Endothelial cell of umbilical vein (primary cell): ENCODE measurements around the gene NWD2. TPM values are rescaled to one million over a fixed set of nuclear protein-coding genes. Genes with fewer than 3 reads are reported as not detected.

Experiments used
- BruUV-seq: library from RNA; stranded (reverse); fragments of 400-500 nt; replicated peaks from 2 replicates; lab custom pipeline; 2021; lab: Mats Ljungman, UMichigan
- CTCF ChIA-PET: fragments of 300-600, 350-600 bp; sonication (Branson Sonifier 250); formaldehyde crosslinking; loops from one replicate; lab custom pipeline; 2021; ENCODE audit warnings: antibody characterized with exemption, inconsistent platforms; lab: Charles Lee
- POLR2A ChIA-PET: fragments of 300-600, 350-600 bp; sonication (Branson Sonifier 250); formaldehyde crosslinking; loops from one replicate; lab custom pipeline; 2021; ENCODE audit warnings: antibody characterized with exemption, inconsistent platforms; lab: Charles Lee
- DNase-seq: peaks from one replicate; pipeline ENCODE4 v3.0.0-alpha.2; 2011; ENCODE audit warnings: low read depth, low spot score
- FAIRE-seq: peaks from 2 replicates; lab custom pipeline; 2011; peaks lifted over from hg19 to GRCh38; lab: Jason Lieb, UNC
- H2AFZ ChIP-seq: 2 replicates; pipeline ENCODE4 v1.6.0; 2012; ENCODE audit warnings: low read depth, low read length, control low read depth, inconsistent platforms
- H3K27ac ChIP-seq: 2 replicates; pipeline ENCODE4 v1.5.1; 2011; ENCODE audit warnings: low read depth, mild to moderate bottlenecking, control low read depth, low read length, moderate library complexity; ENCODE audit not compliant: insufficient read depth
- H3K27me3 ChIP-seq, 2 experiments: 2 replicates each; pipeline versions ENCODE4 v1.6.0 to v1.6.1; 2011; ENCODE audit warnings: low read length in 2 of 2, mixed read lengths in 1 of 2; ENCODE audit not compliant: control insufficient read depth in 2 of 2, insufficient read depth in 2 of 2
- H3K36me3 ChIP-seq, 2 experiments: 2 replicates in 1 of 2; 3 replicates in 1 of 2; pipeline ENCODE4 v1.5.1; 2011; ENCODE audit warnings: low read length in 2 of 2, mild to moderate bottlenecking in 1 of 2, moderate library complexity in 1 of 2; ENCODE audit not compliant: control insufficient read depth in 2 of 2, insufficient read depth in 2 of 2; ENCODE audit errors: extremely low read depth in 1 of 2
- H3K4me1 ChIP-seq: 3 replicates; pipeline ENCODE4 v1.5.1; 2011; ENCODE audit warnings: mild to moderate bottlenecking, low read length; ENCODE audit not compliant: control insufficient read depth, insufficient read depth; ENCODE audit errors: extremely low read depth
- H3K4me2 ChIP-seq: 2 replicates; pipeline ENCODE4 v1.6.1; 2011; ENCODE audit warnings: low read length, control low read depth, mixed read lengths; ENCODE audit not compliant: insufficient read depth
- H3K4me3 ChIP-seq, 3 experiments: fragments of 200-600 bp in 1 of 3; sonication (generic), shearing (Covaris generic) in 1 of 3; replicated peaks in 1 of 3; 2 replicates each; pipeline ENCODE4 v1.5.1; 2011 to 2016; ENCODE audit warnings: control low read depth in 3 of 3, low read length in 3 of 3, mild to moderate bottlenecking in 2 of 3, inconsistent platforms in 1 of 3, low read depth in 1 of 3, moderate library complexity in 1 of 3; ENCODE audit not compliant: insufficient read depth in 1 of 3
- H3K79me2 ChIP-seq: 2 replicates; pipeline ENCODE4 v1.6.0; 2012; ENCODE audit warnings: low read length, inconsistent platforms; ENCODE audit not compliant: control insufficient read depth, insufficient read depth
- H3K9ac ChIP-seq: replicated peaks from 2 replicates; pipeline ENCODE3; 2011; ENCODE audit warnings: low read length, control low read depth; ENCODE audit not compliant: insufficient read depth; ENCODE audit errors: extremely low read depth
- H3K9me1 ChIP-seq: replicated peaks from 3 replicates; pipeline ENCODE4 v1.6.0; 2011; ENCODE audit warnings: mild to moderate bottlenecking, low read length; ENCODE audit not compliant: control insufficient read depth, insufficient read depth; ENCODE audit errors: extremely low read depth
- H3K9me3 ChIP-seq: replicated peaks from 2 replicates; pipeline ENCODE4 v1.5.1; 2012; ENCODE audit warnings: low read length, inconsistent platforms; ENCODE audit not compliant: control insufficient read depth, insufficient read depth
- H4K20me1 ChIP-seq: replicated peaks from 2 replicates; pipeline ENCODE3; 2011; ENCODE audit warnings: mild to moderate bottlenecking, low read length; ENCODE audit not compliant: control insufficient read depth, insufficient read depth; ENCODE audit errors: extremely low read depth
- EZH2 ChIP-seq: IDR thresholded peaks from 2 replicates; pipeline ENCODE4 v1.6.1; 2012; ENCODE audit warnings: borderline replicate concordance, low read depth, mild to moderate bottlenecking, moderate library complexity, low read length, inconsistent platforms; ENCODE audit not compliant: severe bottlenecking
- FOS ChIP-seq: IDR thresholded peaks from 2 replicates; pipeline ENCODE4 v1.6.1; 2011; ENCODE audit warnings: mild to moderate bottlenecking, low read length, moderate library complexity, borderline replicate concordance; ENCODE audit not compliant: insufficient read depth
- GATA2 ChIP-seq: IDR thresholded peaks from 2 replicates; pipeline ENCODE4 v1.7.0; 2011; ENCODE audit warnings: low read depth, mild to moderate bottlenecking, moderate library complexity, mixed read lengths, low read length; ENCODE audit not compliant: insufficient read length, insufficient read depth
- JUN ChIP-seq: IDR thresholded peaks from 2 replicates; pipeline ENCODE4 v1.6.1; 2011; ENCODE audit warnings: borderline replicate concordance, low read depth; ENCODE audit not compliant: insufficient read length, insufficient read depth
- MYC ChIP-seq: IDR thresholded peaks from one replicate; pipeline ENCODE4 v1.6.1; 2011; ENCODE audit warnings: mild to moderate bottlenecking, low read depth, low read length
- POLR2A ChIP-seq: IDR thresholded peaks from 2 replicates; pipeline ENCODE4 v1.6.1; 2012; ENCODE audit warnings: low read depth, mild to moderate bottlenecking, control low read depth, low read length
- POLR2AphosphoS5 ChIP-seq: IDR thresholded peaks from 2 replicates; pipeline ENCODE4 v1.6.1; 2012; ENCODE audit warnings: low read depth, mild to moderate bottlenecking, control low read depth, low read length, moderate library complexity; ENCODE audit not compliant: insufficient read depth
- dilution Hi-C: fragments of 300-500 bp; cut with MboI; formaldehyde crosslinking; loops from one replicate; pipeline ENCODE4 v1.15.0; 2019; ENCODE audit warnings: low sequenced_read_pairs; ENCODE audit not compliant: extremely low pct_ligation_motif_present
- intact Hi-C: fragments of 100-400 bp; cut with micrococcal nuclease; formaldehyde crosslinking; loops from one replicate; pipeline ENCODE4 v1.10.0; 2022
- polyA plus RNA-seq, 4 experiments: library from polyadenylated mRNA; depleted of rRNA in 3 of 4; stranded (reverse) in 3 of 4; unstranded in 1 of 4; fragments of >200 nt; gene quantifications; 2 replicates each; pipeline versions ENCODE4 v1.2.1 to v1.2.3, GENCODE V29; 2011 to 2012; ENCODE audit warnings: missing spikeins in 1 of 4
- total RNA-seq: library from RNA; stranded (reverse); gene quantifications from 2 replicates; pipeline ENCODE4 v1.2.3, GENCODE V29; 2021
- TF ChIP-seq, protein P1 (sequence below), 2 donors: IDR thresholded peaks; 1 replicate in 1 of 2; 2 replicates in 1 of 2; pipeline ENCODE4 v1.5.1; 2011; ENCODE audit warnings: low read length in 2 of 2, mild to moderate bottlenecking in 2 of 2, moderate library complexity in 2 of 2, control low read depth in 1 of 2, inconsistent platforms in 1 of 2, low read depth in 1 of 2; ENCODE audit not compliant: insufficient read depth in 1 of 2; ENCODE audit errors: extremely low read depth in 1 of 2
- TF ChIP-seq, protein P2 (sequence below): IDR thresholded peaks from 2 replicates; pipeline ENCODE4 v1.6.1; 2011; ENCODE audit not compliant: insufficient read depth, insufficient read length

The NWD2 gene
- total and polyA plus RNA-seq, 2 donors (not counting 3 experiments of a cell fraction or from before 2014, with no cell fraction given) = not detected

GRCh38 chr4:37467223-37467622 is 222.7 kb downstream of the NWD2 start:
- H3K4me2 ChIP-seq = no peak overlapping the region
- dilution Hi-C loops = no loop called here
- POLR2A ChIA-PET = no interaction called here
- CTCF ChIA-PET = no interaction called here
- no peaks in the 10 kb centered on the region for H3K9me1 ChIP-seq
- H3K9ac ChIP-seq = no peak overlapping the region
- TF ChIP-seq JUN (no peak), POLR2A (no peak)
- TF ChIP-seq, protein P1, sequence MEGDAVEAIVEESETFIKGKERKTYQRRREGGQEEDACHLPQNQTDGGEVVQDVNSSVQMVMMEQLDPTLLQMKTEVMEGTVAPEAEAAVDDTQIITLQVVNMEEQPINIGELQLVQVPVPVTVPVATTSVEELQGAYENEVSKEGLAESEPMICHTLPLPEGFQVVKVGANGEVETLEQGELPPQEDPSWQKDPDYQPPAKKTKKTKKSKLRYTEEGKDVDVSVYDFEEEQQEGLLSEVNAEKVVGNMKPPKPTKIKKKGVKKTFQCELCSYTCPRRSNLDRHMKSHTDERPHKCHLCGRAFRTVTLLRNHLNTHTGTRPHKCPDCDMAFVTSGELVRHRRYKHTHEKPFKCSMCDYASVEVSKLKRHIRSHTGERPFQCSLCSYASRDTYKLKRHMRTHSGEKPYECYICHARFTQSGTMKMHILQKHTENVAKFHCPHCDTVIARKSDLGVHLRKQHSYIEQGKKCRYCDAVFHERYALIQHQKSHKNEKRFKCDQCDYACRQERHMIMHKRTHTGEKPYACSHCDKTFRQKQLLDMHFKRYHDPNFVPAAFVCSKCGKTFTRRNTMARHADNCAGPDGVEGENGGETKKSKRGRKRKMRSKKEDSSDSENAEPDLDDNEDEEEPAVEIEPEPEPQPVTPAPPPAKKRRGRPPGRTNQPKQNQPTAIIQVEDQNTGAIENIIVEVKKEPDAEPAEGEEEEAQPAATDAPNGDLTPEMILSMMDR (IDR thresholded peaks at IDR 0.05; ENCODE audit: extremely low read depth in 1 of 2, insufficient read depth in 1 of 2, low read depth in 1 of 2, low read length in 2 of 2) = no peak
- TF ChIP-seq, protein P2, sequence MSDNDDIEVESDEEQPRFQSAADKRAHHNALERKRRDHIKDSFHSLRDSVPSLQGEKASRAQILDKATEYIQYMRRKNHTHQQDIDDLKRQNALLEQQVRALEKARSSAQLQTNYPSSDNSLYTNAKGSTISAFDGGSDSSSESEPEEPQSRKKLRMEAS = no peak
- H3K4me1 ChIP-seq = no peaks in the 10 kb centered on the region
- no peak overlapping the region for H2AFZ ChIP-seq
- peaks cover 0 to 2% of the 10 kb centered on the region in 2 experiments for H3K27me3 ChIP-seq
- no peaks in the 10 kb centered on the region for H3K36me3 ChIP-seq
- intact Hi-C loops = no loop called here
- H3K79me2 ChIP-seq = no peaks in the 10 kb centered on the region
- FAIRE-seq (no peak), DNase-seq (no peak)
- no peak overlapping the region for H3K4me3 ChIP-seq
- BruUV-seq = no TSS peak
- no peaks in the 10 kb centered on the region for H3K9me3 ChIP-seq
- H3K27ac ChIP-seq = no peak overlapping the region
- H4K20me1 ChIP-seq = no peaks in the 10 kb centered on the region

GRCh38 chr4:37467824-37468223 is 223.3 kb downstream of the NWD2 start:
- Histone ChIP-seq H3K4me1 (no peaks in the 10 kb centered on the region), H3K27me3 (peaks cover 0 to 2% of the 10 kb centered on the region in 2 experiments), H3K79me2 (no peaks in the 10 kb centered on the region), H4K20me1 (no peaks in the 10 kb centered on the region), H3K9ac (no peak overlapping the region), H3K9me3 (no peaks in the 10 kb centered on the region), H3K9me1 (no peaks in the 10 kb centered on the region), H2AFZ (no peak overlapping the region), H3K4me2 (no peak overlapping the region), H3K4me3 (no peak overlapping the region), H3K36me3 (no peaks in the 10 kb centered on the region), H3K27ac (no peak overlapping the region)
- BruUV-seq = no TSS peak
- intact Hi-C loops = no loop called here
- DNase-seq (no peak), FAIRE-seq (no peak)
- CTCF ChIA-PET = no interaction called here
- dilution Hi-C loops = no loop called here
- TF ChIP-seq GATA2 = no peak
- TF ChIP-seq EZH2 = no peak
- TF ChIP-seq POLR2AphosphoS5 = no peak
- TF ChIP-seq JUN = no peak
- TF ChIP-seq, protein P1 (IDR thresholded peaks at IDR 0.05; ENCODE audit: extremely low read depth in 1 of 2, insufficient read depth in 1 of 2, low read depth in 1 of 2, low read length in 2 of 2) = no peak
- TF ChIP-seq FOS = no peak
- TF ChIP-seq POLR2A = no peak
- TF ChIP-seq, protein P2 = no peak
- no peak for TF ChIP-seq MYC
- POLR2A ChIA-PET = no interaction called here
